BJ (cell line): ENCODE measurements around the gene GPD2. TPM values are rescaled to one million over a fixed set of nuclear protein-coding genes. Genes with fewer than 3 reads are reported as not detected.
"Not testable (repeated sequence)": the region's sequence is repeated elsewhere in the genome, so short reads cannot be mapped to it uniquely, and the experiment has no call there.

Source experiments
- CTCF ChIA-PET: fragments of 350-600 bp; formaldehyde crosslinking; extraction: SDS; loops from one replicate; lab custom pipeline; 2021; ENCODE audit warnings: antibody characterized with exemption, inconsistent platforms; lab: Yijun Ruan, JAX
- POLR2A ChIA-PET: fragments of 300-600 bp; sonication (Branson Sonifier 250); formaldehyde crosslinking; extraction: SDS; loops from one replicate; lab custom pipeline; 2021; ENCODE audit warnings: antibody characterized with exemption; lab: Charles Lee
- DNase-seq: peaks from one replicate; pipeline ENCODE4 v3.0.0-alpha.2; 2011; ENCODE audit warnings: low read depth
- H3K27me3 ChIP-seq: 2 replicates; pipeline ENCODE4 v1.6.0; 2011; ENCODE audit warnings: low read length; ENCODE audit not compliant: control insufficient read depth, insufficient read depth
- H3K36me3 ChIP-seq: 2 replicates; pipeline ENCODE4 v1.5.1; 2011; ENCODE audit warnings: low read length; ENCODE audit not compliant: control insufficient read depth, insufficient read depth
- H3K4me3 ChIP-seq: 2 replicates; pipeline ENCODE4 v1.5.1; 2011; ENCODE audit warnings: low read depth, mild to moderate bottlenecking, control low read depth, low read length
- CTCF ChIP-seq: IDR thresholded peaks from 2 replicates; pipeline ENCODE4 v1.5.1; 2011; ENCODE audit warnings: low read depth, mild to moderate bottlenecking, control low read depth, inconsistent platforms, low read length, moderate library complexity; ENCODE audit not compliant: insufficient read depth
- polyA plus RNA-seq: library from polyadenylated mRNA; depleted of rRNA; stranded (reverse); fragments of >200 nt; gene quantifications from 2 replicates; pipeline ENCODE4 v1.2.3, GENCODE V29; 2011

The GPD2 gene
- polyA plus RNA-seq, 1 experiment = 13.5 TPM

- CTCF ChIA-PET = interaction anchor here (1.2 kb wide), 1 partner anchor 9 kb away, joined by 4 read pairs; no protein-coding TSS in a partner anchor
Observed at GRCh38 chr2:156491176-156491575, 55.0 kb downstream of the GPD2 start.

GRCh38 chr2:156492979-156493378 is 56.8 kb downstream of the GPD2 start:
- TF ChIP-seq CTCF = no peak
- ChIA-PET CTCF (no interaction called here), POLR2A (no interaction called here)
- DNase-seq = no peak
- no peaks in the 10 kb centered on the region for H3K36me3 ChIP-seq
- H3K4me3 ChIP-seq = no peak overlapping the region
- H3K27me3 ChIP-seq = no peaks in the 10 kb centered on the region

More at GRCh38 chr2:156491176-156491575, 55.0 kb downstream of the GPD2 start:
- DNase-seq = no peak
- TF ChIP-seq CTCF = no peak
- Histone ChIP-seq H3K4me3 (no peak overlapping the region), H3K27me3 (no peaks in the 10 kb centered on the region), H3K36me3 (no peaks in the 10 kb centered on the region)
- POLR2A ChIA-PET = interaction anchor here (0.6 kb wide), 2 partner anchors 22 to 25 kb away, joined by 4 to 15 read pairs; no protein-coding TSS in a partner anchor

- H3K36me3 ChIP-seq, H3K4me3 ChIP-seq, DNase-seq, H3K27me3 ChIP-seq, POLR2A ChIA-PET: not testable (repeated sequence)
- CTCF ChIA-PET = interaction anchor here (1.3 kb wide), 1 partner anchor 15 kb away, joined by 3 read pairs; no protein-coding TSS in a partner anchor
Observed at GRCh38 chr2:156495998-156496397, 59.8 kb downstream of the GPD2 start.

GRCh38 chr2:156505696-156506095 is 69.5 kb downstream of the GPD2 start:
- Histone ChIP-seq H3K27me3 (no peaks in the 10 kb centered on the region), H3K4me3 (no peak overlapping the region), H3K36me3 (no peaks in the 10 kb centered on the region)
- TF ChIP-seq CTCF = no peak
- POLR2A ChIA-PET = no interaction called here
- CTCF ChIA-PET = no interaction called here
- no peak for DNase-seq

GRCh38 chr2:156511122-156511521 is 74.9 kb downstream of the GPD2 start:
- CTCF ChIA-PET = interaction anchor here (0.9 kb wide), 1 partner anchor 11 kb away, joined by 3 read pairs; no protein-coding TSS in a partner anchor
- no peak for TF ChIP-seq CTCF
- POLR2A ChIA-PET = no interaction called here
- no peak for DNase-seq
- Histone ChIP-seq H3K36me3 (no peaks in the 10 kb centered on the region), H3K4me3 (no peak overlapping the region), H3K27me3 (no peaks in the 10 kb centered on the region)

- TF ChIP-seq CTCF = no peak
- H3K4me3 ChIP-seq = no peak overlapping the region
- ChIA-PET CTCF (interaction anchor here (2.1 kb wide), 1 partner anchor 11 kb away, joined by 5 read pairs; no protein-coding TSS in a partner anchor), POLR2A (no interaction called here)
- H3K27me3 ChIP-seq = no peaks in the 10 kb centered on the region
- DNase-seq = no peak
- H3K36me3 ChIP-seq = no peaks in the 10 kb centered on the region
Observed at GRCh38 chr2:156511803-156512202, 75.6 kb downstream of the GPD2 start.
